Neuron (in vitro differentiated cells): ENCODE measurements around the gene SHB.

ENCODE experiments used
- H2AFZ ChIP-seq: one replicate; pipeline ENCODE4 v1.6.1; 2013; ENCODE audit warnings: low read depth, mild to moderate bottlenecking, inconsistent platforms, low read length, moderate library complexity
- H3K27me3 ChIP-seq: one replicate; pipeline ENCODE4 v1.6.1; 2013; ENCODE audit warnings: low read length; ENCODE audit not compliant: insufficient read depth
- H3K36me3 ChIP-seq: one replicate; pipeline ENCODE4 v1.6.1; 2013; ENCODE audit warnings: low read length; ENCODE audit not compliant: insufficient read depth
- H3K4me1 ChIP-seq: one replicate; pipeline ENCODE4 v1.6.1; 2013; ENCODE audit warnings: low read length; ENCODE audit not compliant: insufficient read depth
- H3K4me3 ChIP-seq: 2 replicates; pipeline ENCODE4 v1.5.1; 2013; ENCODE audit warnings: mild to moderate bottlenecking, low read length, moderate library complexity
- H3K9me3 ChIP-seq: one replicate; pipeline ENCODE4 v1.6.1; 2013; ENCODE audit warnings: low read length

Gene SHB

DNA sequence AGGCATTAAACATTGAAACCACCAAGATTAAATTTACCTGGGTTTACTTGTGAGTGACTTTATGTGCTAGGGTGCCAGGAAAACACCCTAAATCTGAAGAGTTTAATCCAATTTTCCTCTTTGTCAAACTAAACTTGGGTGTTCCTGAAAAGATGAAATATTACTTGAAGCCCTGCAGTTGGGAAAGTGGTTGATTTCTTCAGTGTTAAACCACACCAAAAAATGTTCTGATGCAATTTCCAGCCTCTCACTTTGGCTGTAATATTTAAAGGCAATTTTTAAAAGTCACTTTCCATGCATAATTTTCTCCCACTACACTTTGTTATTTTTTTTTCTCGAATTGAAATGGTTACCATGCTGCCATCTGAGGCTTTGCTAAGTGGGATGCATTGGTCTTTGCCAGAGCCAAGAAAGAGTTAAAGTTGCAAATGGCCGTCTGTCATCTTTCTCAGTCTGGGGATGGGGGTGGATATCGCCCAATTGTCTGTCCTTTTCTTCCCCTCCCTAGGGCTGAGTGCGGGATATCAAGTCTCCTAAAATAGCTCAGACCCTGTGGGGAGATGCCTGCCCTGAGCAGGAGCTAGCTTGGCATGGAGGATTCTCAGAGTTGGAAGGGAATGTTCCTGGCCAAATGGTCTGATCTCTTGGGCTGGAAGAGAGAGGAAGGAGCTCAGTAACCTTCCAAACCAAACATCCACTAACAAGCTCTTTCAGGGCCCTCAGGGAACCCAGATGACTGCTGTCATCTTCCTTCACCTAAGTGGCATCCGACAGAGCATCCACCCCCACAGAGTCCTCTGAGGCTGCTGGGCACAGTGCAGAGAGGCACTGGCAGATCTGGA is 13.6 kb upstream of the SHB start:
- no peaks in the 10 kb centered on the region for H3K36me3 ChIP-seq
- H3K4me3 ChIP-seq = no peak overlapping the region
- H3K27me3 ChIP-seq = peaks cover 16% of the 10 kb centered on the region
- H2AFZ ChIP-seq = no peak overlapping the region
- H3K9me3 ChIP-seq = no peaks in the 10 kb centered on the region
- no peaks in the 10 kb centered on the region for H3K4me1 ChIP-seq

DNA sequence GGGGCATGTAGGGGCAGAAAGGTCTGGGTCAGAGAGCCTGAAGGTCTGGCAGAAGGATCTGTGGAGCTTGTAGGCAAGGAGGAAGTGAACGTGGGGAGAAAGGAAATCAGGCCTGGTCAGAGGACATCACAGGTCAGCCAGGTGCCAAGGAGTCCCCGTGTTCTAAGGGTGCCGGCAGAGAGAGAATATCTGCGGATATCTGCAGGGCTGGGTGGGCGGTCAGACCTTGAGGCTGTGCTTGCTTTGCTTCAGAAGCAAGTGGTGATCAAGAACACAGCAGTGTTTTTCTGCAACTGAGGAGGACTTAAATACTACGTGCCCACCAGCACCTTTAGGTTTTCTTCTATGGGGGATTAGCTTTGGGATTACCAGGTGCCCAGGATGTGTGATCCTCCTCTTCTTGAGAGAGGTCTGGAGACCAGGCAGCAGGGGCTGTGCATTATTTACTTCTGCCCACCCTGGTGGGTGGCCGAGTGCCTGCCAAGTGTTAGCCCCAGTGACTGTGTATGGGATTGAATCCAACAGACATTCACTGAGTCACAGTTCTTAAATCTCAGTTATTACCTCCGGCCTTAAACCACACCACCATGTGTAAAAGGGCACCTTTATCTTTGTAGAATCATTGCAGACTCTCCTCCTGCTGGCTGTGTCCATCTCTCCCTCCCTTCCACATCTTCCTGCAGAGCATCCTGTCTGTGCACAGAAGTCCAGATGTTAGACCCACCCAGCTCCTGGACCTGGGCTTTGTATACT is 12.5 kb upstream of the SHB start:
- Histone ChIP-seq H3K27me3 (peaks cover 16% of the 10 kb centered on the region), H2AFZ (no peak overlapping the region), H3K4me3 (no peak overlapping the region), H3K4me1 (no peaks in the 10 kb centered on the region), H3K9me3 (no peaks in the 10 kb centered on the region), H3K36me3 (no peaks in the 10 kb centered on the region)

DNA sequence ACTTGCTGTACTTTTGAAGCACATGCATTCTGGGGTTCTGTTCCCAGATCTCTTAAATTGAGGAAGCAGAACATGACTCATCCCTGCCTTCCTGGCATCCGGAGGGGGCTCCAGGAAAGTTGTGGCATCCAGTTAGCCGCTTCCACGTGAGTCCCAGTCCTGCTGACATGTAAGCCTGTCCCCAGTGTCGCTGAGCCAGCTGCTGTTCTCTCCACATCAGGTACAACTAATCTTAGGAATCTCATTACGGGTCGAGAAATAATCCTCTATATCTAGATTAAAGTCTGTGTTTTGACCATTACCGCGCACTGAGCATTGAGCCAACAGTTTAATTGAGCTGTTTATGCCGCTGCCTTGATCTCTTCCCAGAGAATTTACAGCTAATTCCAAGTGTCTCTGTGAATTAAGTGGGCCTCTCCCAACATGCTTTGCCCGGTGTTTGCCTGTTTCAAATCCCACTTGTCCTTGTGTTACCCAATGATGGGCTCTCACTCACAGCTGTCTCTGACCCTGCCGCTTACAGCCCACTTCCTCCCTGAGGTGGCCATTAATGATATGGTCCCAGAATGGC is 10.5 kb upstream of the SHB start:
- no peak overlapping the region for H3K4me3 ChIP-seq
- no peak overlapping the region for H2AFZ ChIP-seq
- H3K4me1 ChIP-seq = no peaks in the 10 kb centered on the region
- H3K27me3 ChIP-seq = peaks cover 13% of the 10 kb centered on the region
- H3K36me3 ChIP-seq = no peaks in the 10 kb centered on the region
- H3K9me3 ChIP-seq = no peaks in the 10 kb centered on the region

DNA sequence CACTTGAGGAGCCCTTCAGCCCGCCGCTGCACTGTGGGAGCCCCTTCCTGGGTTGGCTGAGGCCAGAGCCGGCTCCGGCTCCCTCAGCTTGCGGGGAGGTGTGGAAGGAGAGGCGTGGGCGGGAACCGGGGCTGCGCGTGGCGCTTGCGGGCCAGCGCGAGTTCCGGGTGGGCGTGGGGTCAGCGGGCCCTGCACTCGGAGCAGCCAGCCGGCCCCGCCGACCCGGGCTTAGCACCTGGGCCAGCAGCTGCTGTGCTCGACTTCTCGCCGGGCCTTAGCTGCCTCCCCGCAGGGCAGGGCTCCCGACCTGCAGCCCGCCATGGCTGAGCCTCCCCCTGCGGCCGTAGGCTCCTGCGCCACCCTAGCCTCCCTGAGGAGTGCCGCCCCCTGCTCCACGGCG is 6.2 kb upstream of the SHB start:
- no peaks in the 10 kb centered on the region for H3K36me3 ChIP-seq
- H3K27me3 ChIP-seq = peaks cover 22% of the 10 kb centered on the region
- H3K4me3 ChIP-seq = no peak overlapping the region
- H3K9me3 ChIP-seq = no peaks in the 10 kb centered on the region
- H2AFZ ChIP-seq = no peak overlapping the region
- H3K4me1 ChIP-seq = no peaks in the 10 kb centered on the region

DNA sequence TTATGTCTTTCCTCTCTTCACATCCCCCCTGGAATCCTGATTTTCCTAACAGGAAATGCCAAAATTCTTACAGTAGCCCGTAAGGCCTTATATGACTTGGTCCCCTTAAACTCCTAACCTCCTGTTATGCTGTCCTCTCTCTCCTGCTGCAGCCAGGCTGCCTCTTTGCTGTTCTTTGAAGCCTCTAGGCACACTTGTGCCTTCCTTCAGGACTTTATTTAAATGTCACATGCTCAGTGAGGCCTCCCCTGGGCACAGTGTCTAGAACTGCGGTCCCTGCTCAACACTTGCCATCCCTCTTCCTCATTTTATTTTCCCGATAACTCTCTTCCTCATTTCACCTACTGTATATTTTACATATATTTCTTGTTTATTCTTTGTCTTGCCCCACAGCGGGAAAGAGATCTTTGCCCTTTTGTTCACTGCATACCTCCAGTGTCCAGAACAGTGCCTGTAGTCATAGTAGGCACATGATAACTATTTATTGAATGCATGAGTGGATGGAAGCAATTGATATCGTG is 5.5 kb upstream of the SHB start:
- H3K27me3 ChIP-seq = peaks cover 24% of the 10 kb centered on the region
- no peak overlapping the region for H2AFZ ChIP-seq
- H3K4me1 ChIP-seq = no peaks in the 10 kb centered on the region
- no peaks in the 10 kb centered on the region for H3K9me3 ChIP-seq
- no peak overlapping the region for H3K4me3 ChIP-seq
- no peaks in the 10 kb centered on the region for H3K36me3 ChIP-seq

DNA sequence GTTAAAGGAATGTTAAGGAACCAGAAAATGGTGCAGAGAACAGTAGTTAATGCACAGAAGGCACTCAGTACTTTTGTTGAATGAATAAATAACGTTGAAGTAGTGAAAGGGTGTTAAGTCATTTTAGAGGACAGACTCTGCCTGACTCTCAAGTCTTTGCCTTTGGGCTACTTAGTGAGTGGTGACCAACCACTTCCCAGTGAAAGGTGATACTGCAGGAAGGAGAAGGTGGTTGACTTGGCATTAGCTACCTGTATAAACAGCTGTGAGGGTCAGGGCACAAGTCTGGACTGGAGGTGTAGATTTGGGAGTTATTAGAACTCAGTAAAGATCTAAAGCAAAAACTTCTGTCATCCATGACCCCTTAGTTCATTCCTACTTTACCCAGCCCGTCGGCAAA is 4.9 kb upstream of the SHB start:
- H3K36me3 ChIP-seq = no peaks in the 10 kb centered on the region
- no peak overlapping the region for H3K4me3 ChIP-seq
- H3K4me1 ChIP-seq = no peaks in the 10 kb centered on the region
- H3K27me3 ChIP-seq = peaks cover 24% of the 10 kb centered on the region
- H2AFZ ChIP-seq = no peak overlapping the region
- H3K9me3 ChIP-seq = no peaks in the 10 kb centered on the region

DNA sequence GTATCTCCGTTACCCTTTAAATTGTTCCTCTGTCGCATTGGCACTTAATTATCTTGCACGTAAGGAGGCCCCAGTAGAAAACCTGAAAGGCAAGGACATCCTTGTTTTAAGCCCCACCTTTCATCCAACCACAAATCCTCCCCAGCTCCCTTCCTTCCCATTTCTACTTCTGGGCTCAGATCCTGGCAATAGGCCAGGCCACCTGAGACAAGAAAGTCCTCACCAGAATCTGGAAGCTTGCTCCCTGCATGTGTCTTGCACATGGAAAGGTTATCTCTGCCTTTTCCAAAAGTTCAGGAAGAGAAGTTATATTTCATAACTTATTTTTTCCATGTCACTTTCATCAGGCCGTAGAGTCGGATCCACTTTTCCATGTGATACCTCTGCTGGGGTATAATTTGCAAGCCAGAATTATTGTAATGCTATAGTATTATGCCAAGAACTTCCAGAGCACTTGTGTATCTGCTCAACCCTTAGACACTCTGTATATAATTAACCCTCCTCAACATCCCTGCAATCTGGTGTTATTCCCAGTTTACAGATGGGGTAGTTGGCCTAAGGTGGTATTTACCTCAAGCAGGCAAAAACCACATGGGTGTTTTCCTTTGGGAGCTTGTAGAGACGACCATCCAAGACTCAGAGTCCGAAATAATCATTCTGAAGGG is 2.6 kb upstream of the SHB start:
- Histone ChIP-seq H3K4me3 (no peak overlapping the region), H3K4me1 (peaks cover 11% of the 10 kb centered on the region), H3K27me3 (peaks cover 30% of the 10 kb centered on the region), H3K36me3 (no peaks in the 10 kb centered on the region), H3K9me3 (no peaks in the 10 kb centered on the region), H2AFZ (no peak overlapping the region)

DNA sequence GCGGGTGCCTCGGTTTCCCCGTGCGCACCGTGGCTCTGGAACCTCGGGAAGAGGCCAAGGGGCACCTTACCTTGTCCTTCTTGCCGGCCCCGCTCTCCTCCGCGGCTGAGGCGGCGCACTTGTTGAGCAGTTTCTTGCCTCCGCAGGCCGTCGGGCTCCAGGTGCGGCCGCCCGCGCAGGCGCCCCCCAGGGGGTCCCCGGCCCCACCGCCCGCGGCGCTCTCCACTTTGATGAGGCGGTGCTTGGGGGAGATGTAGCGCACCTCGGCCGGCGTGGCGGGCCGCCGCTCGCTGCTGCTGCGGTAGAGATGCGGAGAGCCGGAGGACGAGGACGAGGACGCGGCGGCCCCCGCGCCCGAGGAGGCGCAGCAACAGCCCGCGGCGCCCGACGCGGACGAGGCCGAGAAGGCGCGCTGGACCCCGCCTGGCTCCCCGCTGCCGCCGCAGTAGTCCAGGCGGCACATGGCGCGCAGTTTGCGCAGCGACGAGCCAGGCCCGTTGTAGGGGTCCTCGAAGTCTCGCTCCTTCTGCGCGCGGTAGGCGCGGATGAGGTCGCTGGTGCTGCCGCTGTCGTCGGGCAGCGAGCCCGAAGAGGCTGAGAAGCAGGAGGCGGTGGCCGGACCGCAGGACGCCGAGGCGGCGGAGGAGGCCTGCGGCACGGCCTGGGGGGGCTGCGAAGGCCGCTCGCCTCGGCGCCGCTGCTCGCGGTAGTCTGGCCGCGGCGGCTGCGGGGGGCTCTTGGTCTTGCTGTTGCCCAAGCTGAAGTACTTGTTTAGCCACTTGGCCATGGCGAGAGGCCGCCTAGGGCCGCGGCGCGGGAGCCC is 957 bp downstream of the SHB start:
- Histone ChIP-seq H3K4me3 (peak overlapping the region; percentile 82), H2AFZ (peak overlapping the region; percentile 62), H3K4me1 (peaks cover 22% of the 10 kb centered on the region), H3K9me3 (no peaks in the 10 kb centered on the region), H3K27me3 (peaks cover 26% of the 10 kb centered on the region), H3K36me3 (no peaks in the 10 kb centered on the region)

DNA sequence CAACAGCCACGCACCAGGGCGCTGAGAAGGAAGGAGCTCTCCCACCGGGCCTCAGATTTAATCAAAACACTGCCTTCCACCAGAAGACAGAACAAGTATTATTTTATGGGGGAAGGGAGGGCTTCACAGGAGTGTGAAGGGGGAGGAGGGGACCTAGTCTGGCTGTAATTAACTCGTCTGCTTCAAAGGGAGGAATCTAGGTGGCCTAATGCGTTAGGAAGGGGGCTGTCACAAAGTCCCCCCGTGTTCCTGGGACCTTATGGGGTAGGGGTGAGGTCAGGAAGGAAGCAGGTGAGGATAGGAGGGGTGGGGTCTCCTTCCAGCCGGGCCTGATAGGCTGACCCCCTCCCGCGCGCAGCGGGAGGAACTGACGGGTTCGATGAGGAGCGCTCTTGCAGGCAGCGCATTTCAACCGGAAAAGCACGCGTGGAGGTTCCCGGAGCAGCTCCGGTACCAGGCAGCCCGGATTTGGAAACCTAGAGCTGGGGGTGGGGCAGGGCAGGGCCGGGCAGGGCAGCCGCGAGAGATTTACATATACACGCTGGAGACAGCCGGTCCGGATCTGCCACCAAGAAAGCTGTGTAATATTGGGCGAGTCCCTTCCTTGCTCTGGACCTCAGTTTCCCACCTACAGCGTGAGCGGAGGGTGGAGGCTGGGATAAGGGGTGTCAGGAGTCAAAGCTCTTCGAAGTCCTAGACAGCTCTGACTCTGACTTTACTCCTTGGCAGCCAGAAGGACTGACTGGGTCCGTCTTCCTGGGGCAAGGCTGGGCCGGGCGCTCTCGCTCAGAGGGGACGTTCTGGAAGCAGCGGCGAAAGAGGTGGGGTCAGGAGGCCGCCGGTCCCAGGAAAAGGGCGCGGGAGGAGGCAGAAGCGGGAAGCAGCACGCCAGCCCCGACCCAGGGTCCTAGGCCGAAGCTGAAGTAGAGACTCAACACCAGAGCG is 1.8 kb downstream of the SHB start:
- Histone ChIP-seq H3K9me3 (no peaks in the 10 kb centered on the region), H3K4me1 (peaks cover 22% of the 10 kb centered on the region), H3K4me3 (peak overlapping the region; percentile 82), H3K27me3 (peaks cover 23% of the 10 kb centered on the region), H3K36me3 (no peaks in the 10 kb centered on the region), H2AFZ (no peak overlapping the region)

DNA sequence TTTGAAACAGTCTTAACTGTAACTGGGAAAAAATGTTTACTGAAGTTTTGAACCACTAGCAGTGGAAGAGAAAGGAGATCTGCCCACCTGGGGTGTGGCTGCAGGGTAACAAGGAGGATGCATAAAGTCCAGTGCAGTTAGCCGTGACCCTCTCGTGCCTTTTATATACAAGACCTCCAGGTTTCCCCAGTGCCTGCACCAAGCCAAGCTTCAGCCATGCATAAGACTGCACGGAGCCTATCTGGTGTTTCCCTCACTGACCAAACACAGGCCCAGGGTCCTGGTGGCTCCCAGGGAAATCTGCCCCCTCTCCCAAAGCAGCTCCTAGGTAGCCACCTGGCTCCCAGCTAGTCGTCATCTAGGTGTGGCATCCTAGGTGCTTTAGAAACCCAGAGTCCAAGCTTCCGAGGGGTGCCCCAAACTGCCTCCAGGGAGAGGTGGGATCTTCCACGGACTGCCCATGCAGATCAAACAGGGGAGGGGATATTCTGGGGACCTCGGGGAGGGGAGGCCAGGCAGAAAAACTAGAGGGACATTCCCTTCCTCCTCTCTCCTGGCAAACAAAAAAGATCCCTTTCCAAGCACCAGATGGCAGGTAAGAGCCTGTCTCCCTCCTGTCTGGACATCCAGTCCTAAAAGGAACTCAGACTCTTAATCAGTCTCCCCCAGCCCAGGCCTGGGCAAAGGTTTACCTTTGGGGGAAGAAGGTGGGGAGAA is 2.7 kb downstream of the SHB start:
- Histone ChIP-seq H3K4me3 (peak overlapping the region; percentile 82), H3K27me3 (peaks cover 16% of the 10 kb centered on the region), H3K9me3 (no peaks in the 10 kb centered on the region), H3K36me3 (no peaks in the 10 kb centered on the region), H3K4me1 (peaks cover 22% of the 10 kb centered on the region), H2AFZ (no peak overlapping the region)

DNA sequence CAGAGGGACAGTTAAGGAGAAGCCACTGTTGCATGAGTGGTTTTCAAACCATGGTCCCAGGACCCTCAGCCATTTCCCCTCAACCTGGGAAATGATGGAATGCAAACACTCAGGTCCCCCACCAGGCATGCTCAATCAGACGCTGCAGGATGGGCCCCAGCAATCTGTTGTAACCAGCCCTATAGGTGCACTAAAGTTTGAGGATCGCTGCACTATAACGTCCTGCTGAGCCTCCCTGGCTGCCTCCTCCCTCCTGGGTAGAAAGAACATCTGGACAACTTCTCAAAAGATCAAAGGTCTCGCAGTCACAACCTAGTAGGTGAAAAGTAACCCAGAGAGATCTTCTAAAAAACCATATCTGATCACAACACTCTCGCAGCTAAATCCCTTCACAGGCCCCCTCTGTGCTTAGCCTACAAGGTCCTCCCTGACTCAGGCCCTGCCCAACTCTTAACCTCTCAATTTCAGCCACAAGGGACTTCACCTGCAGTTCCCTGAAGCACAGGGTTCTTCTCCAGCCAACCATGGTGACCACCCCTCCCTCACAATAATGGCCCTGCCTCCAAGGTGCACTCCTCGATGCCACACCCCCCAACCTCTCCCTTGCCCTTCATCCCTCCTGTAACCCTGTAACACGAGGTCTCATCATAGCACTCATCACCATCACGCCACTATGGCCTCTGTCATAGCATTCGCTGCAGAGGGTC is 3.5 kb downstream of the SHB start:
- no peak overlapping the region for H2AFZ ChIP-seq
- H3K27me3 ChIP-seq = peaks cover 10% of the 10 kb centered on the region
- peaks cover 22% of the 10 kb centered on the region for H3K4me1 ChIP-seq
- no peaks in the 10 kb centered on the region for H3K9me3 ChIP-seq
- H3K36me3 ChIP-seq = no peaks in the 10 kb centered on the region
- no peak overlapping the region for H3K4me3 ChIP-seq
